ENCODE results near the gene GPR141.

GPR141 gene

GRCh38 chr7:37786741-37787569 is 103.4 kb downstream of the GPR141 start:
- TF ChIP-seq PATZ1 (CRISPR knock-in tag; IDR thresholded peaks at IDR 0.05; ENCODE audit: borderline replicate concordance) (no peak), ZFP30 (CRISPR knock-in tag; IDR thresholded peaks at IDR 0.05) (no peak), TSHZ2 (CRISPR knock-in tag; IDR thresholded peaks at IDR 0.05) (no peak), ESRRG (CRISPR knock-in tag; IDR thresholded peaks at IDR 0.05) (no peak), ISL1 (CRISPR knock-in tag; IDR thresholded peaks at IDR 0.05) (no peak), ZFP3 (CRISPR knock-in tag; IDR thresholded peaks at IDR 0.05) (no peak), ZC3H10 (CRISPR knock-in tag; IDR thresholded peaks at IDR 0.05) (no peak), CSDC2 (CRISPR knock-in tag; IDR thresholded peaks at IDR 0.05) (no peak), TOX (CRISPR knock-in tag; IDR thresholded peaks at IDR 0.05; ENCODE audit: borderline replicate concordance) (no peak), ZNF70 (CRISPR knock-in tag; IDR thresholded peaks at IDR 0.05) (no peak), POU6F1 (CRISPR knock-in tag; IDR thresholded peaks at IDR 0.05; ENCODE audit: borderline replicate concordance, low read depth) (no peak), CSRNP3 (CRISPR knock-in tag; IDR thresholded peaks at IDR 0.05) (no peak), ZNF8 (CRISPR knock-in tag; IDR thresholded peaks at IDR 0.05) (no peak), SNAI2 (CRISPR knock-in tag; IDR thresholded peaks at IDR 0.05) (no peak), BACH2 (CRISPR knock-in tag; IDR thresholded peaks at IDR 0.05; ENCODE audit: borderline replicate concordance) (no peak), TCF4 (CRISPR knock-in tag; IDR thresholded peaks at IDR 0.05; ENCODE audit: borderline replicate concordance) (no peak), GLIS3 (CRISPR knock-in tag; IDR thresholded peaks at IDR 0.05) (no peak)

More at GRCh38 chr7:37786741-37787569, 103.4 kb downstream of the GPR141 start:
- ATAC-seq: no peak
